Esophagus mucosa (tissue), 1 donor: ENCODE results near the gene MEIOSIN. TPM values are rescaled to one million over a fixed set of nuclear protein-coding genes. Genes with fewer than 3 reads are reported as not detected.
"Not testable (repeated sequence)": the region's sequence is repeated elsewhere in the genome, so short reads cannot be mapped to it uniquely, and the experiment has no call there.

ENCODE experiments used
- ATAC-seq: fragments of 200-7000 bp; cut with Tn5 transposase; one replicate; pipeline ENCODE4 v1.9.1; 2020
- total RNA-seq: library from RNA; stranded (reverse); gene quantifications from one replicate; pipeline ENCODE4 v1.2.4, GENCODE V29; 2023
- donor health status: DM: yes; HTN: yes; CAD: no.

MEIOSIN gene, protein sequence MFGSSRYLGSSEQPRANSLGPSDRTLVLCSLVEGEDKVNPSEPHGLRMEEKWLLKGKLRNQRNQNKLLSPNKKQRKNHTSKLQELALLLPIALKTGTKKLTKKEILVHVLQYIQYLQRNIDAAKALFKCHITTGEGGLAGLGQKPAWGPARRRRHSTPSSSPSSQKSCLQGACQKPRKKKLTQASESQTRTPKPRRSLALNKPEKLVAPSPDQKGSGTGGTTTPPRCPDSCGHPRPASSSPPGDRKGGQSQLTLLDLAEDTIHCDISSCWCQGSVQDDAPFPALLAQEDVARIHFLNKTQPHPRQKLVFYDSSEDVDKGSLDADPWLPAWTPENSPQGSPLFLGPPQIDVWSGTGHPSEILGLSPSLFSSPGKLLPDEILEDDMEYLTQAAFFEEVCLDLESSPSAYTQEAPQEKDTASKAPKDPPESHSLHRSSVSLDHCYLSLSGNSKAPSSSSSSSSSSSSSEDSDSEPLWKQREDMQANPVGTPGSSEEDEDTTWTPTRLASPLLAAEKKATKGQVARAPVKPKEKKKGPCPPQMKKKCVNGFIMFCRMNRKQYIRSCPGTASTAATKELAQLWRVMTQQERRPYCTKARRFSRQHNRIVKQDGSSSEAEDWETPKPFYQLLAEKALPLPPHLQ
- total RNA-seq: not detected

DNA sequence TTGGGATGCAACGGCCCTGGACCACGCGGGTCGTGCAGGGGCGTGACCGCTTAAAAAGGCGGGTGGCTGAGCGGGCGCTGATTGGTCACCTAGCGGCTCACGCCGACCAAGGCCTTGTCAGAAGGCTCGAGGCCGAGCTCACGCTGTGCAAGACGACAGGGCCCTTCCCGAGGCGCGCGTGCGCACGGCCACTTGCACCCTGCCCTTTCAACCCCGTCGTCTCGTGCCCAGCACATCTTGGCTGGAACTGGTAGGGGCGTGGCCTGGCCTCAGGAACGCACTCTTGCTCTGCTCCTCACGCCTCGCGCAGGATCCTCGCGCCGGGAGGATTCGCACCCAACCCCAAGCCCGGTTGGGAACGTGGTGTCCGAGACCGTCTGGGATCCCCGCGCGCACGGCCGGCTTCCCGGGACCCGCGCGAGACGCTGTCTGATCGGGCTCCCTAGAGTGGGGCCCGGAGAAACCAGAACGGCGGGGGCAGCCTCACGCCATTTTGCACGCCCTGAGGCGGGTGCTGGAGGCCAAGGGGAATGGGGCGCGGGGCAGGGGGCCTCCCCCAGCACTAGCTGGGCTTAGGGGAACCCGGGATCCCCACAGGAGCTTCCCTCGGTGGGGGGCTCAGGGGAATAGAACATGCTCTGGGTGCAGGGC lies at the start of gene MEIOSIN:
Gene MEIOSIN, plus strand, starts transcription at position 280 of the 651 bp plus-strand sequence. CDS start 1,938 bp downstream, outside the sequence.
- ATAC-seq: no peak

DNA sequence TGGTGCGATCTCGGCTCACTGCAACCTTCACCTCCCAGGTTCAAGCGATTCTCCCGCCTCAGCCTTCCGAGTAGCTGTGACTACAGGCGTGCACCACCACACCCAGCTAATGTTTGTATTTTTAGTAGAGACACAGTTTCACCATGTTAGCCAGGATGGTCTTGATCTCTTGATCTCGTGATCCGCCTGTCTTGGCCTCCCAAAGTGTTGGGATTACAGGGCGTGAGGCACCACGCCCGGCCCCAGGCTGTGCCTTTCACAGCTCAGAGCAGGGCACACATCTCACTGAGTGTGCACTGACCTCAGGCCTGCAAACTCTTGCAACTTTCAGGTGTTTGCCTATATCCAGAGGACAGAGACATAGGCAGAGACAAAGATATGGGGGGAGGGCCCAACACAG lies 48.2 kb upstream of the MEIOSIN start:
- ATAC-seq: not testable (repeated sequence)

DNA sequence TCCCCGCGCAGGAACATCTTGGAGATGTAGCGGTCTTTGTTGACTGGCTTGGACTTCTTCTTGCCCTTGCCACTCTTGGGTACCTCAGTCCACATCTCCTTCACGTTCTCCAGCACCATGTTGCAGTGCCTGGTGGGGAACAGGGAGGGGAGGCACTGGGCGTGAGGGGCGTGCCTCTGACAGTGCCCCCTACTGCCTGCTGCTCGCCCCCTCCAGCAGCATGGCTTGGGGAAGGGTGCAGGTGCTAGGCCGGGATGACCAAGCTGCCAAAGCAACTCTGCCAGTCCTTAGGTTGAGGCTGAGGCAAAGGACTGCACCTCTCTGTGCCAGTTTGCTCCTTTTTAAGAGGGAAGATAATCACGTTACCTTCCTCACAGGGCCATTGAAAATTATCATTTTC lies 45.6 kb upstream of the MEIOSIN start:
- no peak for ATAC-seq

DNA sequence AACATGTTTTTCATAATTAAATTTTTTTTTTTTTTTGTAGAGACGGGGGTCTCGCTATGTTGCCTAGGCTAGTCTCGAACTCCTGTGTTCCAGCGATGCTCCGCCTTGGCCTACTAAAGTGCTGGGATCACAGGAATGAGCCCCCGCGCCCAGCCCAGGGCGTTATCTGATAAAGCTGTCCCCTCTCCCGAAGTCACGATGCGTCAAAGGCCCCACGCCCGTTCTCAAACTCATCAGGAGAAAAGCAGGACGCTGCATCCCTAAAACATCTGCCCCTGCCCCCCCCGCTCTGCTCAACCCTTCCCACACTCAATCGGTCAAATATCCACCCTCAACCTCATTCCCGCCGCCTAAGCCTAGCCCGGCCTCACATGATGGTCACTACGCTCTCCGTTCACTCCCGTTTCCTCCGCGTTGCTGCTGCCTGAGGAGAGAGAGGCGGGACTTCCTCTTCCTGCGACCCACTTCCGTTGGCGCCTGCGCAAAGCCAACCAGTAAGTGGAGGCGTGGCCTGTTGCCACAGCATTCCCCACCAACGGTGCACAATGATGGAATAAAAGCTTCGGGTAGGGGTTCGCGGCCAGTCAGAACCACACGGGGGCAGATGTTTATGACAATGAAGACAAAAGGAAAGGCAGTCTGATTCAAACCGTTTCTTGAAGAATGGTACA lies 41.6 kb upstream of the MEIOSIN start, which contains the start of gene SNRPD2:
Gene SNRPD2, minus strand, starts transcription at position 438 of the 671 bp plus-strand sequence. Its CDS starts 65 bp downstream, at position 373.
- peak; percentile 79 for ATAC-seq

DNA sequence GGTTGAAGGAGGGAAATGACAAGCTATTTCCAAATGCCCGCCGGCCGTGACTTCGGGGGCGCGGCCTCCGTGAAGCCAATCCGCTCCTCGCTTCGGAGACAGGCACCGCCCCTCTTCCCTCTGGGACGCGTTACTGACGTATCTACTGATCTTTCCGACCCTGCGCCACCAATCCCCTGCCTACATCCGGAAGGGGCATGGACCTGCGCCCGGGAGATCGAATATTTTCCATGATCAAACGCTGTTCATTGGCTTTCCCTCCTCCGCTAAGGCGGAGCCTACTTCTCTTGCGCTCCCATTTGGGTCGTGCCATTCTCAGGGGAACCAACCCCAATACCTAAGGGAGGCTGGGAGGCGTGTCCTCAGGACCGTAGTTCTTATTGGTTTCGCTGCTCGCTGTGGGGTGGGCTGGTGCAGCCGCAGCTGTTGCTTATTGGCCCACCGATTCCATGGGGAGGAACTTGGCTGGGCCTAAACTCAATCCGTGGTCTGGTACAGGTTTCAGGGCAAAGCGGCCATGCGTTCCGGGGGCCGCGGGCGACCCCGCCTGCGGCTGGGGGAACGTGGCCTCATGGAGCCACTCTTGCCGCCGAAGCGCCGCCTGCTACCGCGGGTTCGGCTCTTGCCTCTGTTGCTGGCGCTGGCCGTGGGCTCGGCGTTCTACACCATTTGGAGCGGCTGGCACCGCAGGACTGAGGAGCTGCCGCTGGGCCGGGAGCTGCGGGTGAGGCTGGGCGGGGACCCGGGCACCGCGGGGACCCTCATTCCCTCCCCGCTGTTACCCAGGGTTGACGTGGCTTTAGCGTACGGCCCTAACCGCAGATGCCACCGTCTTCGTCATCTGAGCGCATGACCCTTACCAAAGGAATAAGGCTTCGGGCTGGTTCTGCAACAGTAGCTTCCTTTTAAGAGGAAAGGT lies 40.8 kb upstream of the MEIOSIN start, which contains the start of gene QPCTL:
Gene QPCTL, plus strand, starts transcription at position 480 of the 919 bp plus-strand sequence. Its CDS starts 38 bp downstream, at position 518.
- ATAC-seq: peak; percentile 95

DNA sequence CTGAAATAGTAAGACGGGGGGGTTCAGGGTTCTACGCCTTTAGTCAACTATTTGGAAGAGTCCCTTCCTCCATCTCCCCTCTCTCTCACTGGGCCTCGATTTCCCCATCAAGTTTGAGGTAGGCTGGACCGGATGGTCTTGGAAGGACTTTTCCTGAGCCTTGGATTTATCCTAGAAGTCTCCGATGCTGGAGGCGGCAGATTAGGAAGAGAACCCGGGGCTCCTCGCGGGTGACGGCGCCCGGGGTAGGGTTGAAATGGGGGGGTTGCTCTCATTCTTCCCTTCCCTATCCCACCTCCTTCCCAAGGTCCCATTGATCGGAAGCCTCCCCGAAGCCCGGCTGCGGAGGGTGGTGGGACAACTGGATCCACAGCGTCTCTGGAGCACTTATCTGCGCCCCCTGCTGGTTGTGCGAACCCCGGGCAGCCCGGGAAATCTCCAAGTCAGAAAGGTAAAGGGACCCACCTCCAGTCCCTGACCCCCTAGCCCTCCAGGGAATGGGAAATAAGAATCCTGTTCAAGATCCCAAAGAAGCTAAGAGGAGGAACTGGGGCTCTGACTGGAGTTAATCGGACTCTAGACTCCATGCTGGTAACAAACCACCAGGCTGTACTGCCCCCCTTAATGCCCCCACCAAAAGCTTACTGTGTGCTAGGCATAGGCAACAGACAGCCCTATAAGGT lies 40.0 kb upstream of the MEIOSIN start:
- no peak for ATAC-seq

DNA sequence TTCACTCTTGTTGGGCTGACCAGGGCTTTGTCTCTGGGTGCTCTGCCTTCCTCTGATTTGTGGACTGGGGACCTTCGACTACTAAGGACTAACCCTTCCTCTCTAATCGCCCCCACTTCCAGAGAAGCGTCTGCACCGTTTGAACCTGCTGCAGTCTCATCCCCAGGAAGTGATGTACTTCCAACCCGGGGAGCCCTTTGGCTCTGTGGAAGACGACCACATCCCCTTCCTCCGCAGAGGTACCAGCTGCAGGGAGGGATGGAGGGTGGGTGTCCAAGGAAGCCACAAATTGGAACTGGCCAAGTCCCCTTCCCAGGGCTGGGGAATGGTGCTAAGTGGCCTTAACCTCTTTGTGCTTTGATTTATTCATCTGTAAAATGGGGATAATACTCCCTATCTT lies 31.6 kb upstream of the MEIOSIN start:
- ATAC-seq: peak; percentile 9

DNA sequence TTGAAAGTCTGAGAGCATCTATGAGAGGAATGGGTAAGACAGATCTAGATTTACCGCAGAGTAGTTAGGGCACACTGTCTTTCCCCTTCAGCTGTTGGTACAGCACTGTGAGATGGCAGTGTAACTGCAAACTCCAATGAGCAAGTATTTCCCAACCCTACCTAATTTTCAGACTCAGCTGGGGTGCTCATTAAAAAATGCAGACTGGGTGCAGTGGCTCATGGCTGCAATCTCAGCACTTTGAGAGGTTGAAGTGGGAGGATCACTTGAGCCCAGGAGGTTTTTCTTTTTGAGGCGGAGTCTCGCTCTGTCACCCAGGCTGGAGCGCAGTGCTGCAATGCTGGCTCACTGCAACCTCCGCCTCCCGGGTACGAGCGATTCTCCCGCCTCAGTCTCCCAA lies 28.1 kb upstream of the MEIOSIN start:
- ATAC-seq: peak; percentile 26

DNA sequence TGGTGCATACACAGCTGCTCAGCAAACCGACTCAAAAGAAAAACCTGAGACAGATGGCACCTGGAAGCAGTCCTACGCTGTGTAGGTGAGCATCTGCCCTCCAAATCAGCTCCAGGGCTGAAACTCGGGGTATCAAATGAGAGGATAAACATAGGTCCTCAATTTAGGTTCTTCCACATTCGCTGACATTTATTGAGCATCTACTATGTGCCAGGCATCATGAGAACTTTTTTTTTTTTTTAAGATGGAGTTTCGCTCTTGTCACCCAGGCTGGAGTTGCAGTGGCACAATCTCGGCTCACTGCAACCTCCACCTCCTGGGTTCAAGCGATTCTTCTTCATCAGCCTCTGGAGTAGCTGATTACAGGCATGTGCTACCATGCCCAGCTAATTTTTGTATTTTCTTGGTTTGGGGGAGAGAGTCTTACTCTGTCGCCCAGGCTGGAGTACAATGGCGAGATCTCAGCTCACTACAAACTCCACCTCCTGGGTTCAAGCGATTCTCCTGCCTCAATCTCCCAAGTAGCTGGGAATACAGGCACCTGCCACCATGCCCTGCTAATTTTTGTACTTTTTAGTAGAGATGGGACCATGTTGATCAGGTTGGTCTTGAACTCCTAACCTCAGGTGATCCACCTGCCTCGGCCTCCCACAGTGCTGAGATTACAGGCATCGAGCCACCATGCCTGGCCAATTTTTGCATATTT lies 27.4 kb upstream of the MEIOSIN start:
- ATAC-seq: no peak

DNA sequence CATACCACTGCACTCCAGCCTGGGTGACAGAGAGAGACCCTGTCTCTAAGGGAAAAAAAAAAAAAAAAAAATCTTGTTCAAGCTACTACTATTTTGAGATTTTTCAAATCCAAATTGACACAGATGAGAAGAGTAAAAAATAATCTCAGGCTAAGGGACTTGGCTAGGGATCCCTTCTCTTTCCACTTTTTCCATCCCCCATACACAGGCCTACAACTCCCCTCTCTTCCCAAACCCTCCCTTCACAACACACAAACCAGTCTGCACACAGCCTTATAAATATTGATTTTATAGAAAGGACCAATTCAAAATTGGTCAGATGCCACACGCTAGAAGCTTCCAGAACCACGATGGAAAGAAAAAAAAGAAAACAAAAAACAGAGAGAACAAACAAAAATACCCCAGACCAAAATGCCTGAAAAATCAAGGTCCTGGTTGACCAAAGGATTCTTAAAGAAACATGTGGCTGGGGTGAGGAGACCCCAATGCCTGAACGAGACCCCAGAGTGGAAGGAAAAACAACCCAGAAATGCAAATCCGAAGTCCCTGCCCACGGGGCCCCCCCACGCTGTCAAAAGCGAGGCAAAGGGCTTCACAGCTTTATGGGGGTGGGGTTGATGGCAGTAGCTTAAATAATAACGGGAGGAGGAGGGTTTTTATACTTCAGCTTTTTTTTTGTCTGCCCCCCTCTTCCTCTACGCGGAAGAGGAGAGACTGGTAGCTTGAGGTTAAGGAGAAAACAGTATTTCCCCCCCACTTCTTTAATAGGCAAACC lies 22.7 kb upstream of the MEIOSIN start:
- ATAC-seq: no peak

DNA sequence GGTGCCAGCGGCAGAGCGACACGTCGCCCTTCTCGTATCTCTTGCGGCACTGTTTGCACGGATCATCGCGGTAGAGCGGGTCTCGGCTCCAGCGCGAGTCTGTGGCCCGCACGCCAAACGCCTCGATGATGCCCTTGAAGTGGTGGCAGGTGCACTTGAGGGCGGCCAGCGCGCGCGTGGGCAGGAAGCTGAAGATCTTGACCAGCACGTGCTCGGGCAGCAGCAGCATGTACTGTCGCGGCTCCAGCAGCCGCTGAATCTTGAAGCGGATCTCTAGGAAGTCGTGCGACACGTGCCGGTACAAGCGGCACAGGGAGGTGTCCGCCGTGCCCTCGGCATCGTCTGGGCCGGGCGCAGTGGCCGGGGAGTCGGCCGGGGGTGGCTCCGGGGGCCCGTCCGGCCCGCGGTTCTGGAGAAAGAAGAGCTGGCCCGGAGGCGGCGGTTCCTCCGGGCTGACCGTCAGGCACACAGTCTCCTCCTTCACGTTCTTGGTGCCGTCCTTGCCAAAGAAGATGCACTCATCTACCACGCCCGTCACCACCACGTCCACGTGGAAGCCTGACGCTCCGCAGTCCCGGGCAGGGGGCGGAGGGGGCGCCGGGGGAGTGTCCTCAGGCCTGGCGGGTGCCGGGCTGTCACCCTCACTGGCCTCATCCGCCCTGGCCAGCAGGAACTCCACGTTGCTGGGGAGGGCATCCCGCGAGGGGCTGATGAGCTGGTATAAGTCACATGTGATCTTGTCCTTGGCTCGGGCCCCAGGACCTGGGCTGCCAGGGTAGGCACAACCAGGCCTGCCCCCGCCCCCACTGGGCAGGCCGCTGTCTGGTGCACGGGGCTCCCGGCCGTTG lies 21.2 kb upstream of the MEIOSIN start:
- ATAC-seq: no peak

DNA sequence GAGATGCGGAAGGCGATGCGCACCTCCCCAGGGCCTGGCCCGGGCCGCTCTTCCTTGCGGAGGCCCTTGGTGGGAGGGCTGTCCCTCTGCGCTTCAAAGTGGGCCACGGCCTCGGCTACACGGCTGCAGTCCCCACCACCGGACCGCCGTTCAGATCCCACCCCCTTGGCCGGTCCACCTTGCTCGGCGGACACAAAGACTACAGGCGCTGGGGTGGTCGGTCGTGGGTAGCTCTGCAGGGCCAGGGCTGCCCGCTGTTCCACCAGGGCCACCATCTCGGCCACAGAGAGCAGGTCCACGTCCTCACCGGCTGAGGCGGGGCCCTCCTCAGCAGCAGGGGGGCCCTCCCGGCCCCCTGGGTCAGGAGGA lies 20.6 kb upstream of the MEIOSIN start:
- ATAC-seq: no peak

DNA sequence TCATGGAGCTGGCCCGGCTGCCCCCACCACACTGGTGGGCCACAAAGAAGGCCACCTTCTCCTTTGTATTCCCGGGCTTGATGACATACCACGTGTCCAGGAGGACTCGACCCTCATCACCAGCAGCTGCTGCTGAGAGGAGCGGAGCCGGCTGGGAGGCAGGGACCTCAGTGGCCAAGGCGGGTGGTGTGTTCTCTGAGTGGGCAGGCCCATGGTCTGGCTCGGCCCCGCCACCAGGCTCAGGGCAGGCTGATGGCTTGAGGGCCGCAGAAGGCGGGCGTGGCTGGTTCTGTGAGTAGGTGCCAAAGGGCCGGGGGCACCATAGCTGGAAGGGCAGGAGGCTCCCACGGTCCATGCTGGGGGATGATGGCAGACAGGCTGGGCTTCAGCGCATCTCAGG lies 20.1 kb upstream of the MEIOSIN start:
- ATAC-seq: no peak

DNA sequence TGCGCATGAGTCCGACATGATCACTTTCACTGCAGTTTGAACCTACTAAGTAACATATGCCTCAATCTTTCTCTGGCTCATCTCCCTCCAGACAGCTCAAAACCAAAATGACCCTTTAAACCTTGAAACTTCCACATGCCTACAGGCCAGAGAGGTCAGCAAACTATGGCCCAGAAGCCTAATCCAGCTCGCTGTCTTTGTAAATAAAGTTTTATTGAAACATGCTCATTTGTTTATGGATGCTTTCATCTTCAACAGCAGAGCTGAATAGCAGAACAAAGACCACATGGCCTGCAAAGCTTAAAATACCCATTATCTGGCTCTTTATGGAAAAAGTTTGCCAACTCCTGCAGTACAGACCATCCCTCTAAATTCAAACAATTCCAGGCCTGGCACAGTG lies 18.1 kb upstream of the MEIOSIN start:
- ATAC-seq: no peak

DNA sequence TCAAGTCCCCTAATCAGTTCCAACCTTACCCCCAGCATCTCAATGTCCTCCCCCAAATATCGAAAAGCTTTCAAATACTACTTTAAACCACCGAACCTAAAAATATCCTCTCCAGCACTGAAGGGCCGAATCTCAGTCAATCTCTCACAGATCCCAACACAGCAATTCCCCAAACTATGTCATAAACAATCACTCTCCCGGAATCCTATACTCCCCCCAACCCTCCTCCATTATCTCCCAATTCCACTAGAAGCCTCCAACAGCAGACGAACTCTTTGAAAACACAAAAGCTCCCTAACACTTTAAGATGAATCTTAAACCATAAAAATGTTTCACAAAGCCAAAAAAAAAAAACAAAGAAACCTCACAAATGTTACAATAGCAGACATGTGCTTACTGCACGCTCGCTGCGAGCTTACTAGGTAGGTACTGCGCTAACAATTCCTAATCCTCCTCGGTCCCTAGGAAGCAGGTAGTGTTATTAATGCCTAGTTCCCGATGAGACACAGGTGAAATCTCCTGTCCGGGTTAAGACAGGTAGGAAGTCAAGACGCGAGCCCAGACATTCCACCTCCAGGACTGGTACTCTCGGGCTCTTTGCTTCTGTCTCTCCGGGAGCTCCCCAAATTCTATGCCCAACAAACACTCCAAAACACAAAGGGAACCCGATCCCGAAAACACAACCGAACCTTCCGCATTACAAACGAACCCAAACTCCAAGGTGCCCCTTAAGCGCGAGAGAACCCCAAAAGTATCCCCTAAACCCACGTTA lies 16.7 kb upstream of the MEIOSIN start:
- ATAC-seq: peak; percentile 33

DNA sequence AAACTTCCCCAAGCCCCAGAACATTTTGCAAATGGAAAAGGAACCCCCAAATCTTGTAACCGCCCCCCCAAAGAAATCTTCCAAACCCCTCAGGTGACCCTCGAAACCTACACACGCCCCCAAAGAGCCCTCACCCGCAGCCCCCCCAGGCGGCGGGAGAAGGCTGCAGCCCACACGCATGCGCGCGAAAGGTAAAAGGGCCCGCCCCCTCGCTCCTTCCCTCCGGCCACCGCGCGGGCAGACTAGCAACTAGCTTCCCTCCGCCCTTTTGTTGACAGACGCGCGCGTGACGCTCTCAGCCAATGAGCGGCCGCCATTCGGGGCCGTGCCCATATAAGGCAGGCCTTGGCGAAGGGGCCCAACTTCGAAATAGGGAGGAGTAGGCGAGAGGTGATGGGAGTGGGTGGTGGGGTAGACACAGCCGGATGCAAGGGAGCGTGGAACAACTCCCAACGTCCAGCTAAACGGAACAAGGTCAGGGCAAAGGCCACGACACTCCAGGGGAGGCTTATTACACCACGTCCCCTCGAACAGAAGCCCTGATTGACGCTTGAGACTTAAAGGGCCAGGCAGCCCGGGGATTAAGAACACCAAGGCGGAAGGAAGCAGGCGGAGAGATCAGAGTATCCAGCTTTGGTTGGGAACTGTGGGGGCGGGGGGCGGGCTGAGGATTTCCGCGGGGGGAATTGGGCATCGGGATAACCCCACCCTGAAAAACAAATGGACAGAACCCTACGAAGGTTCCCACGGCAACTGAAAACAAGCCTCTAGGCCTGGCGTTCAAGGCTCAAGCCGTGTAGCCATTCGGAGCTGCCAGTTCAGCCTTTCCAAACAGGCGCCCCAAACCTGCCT lies 15.9 kb upstream of the MEIOSIN start:
- peak; percentile 89 for ATAC-seq
